IgD-negative memory B cell (primary cell): ENCODE measurements around the gene BTBD6. TPM values are rescaled to one million over a fixed set of nuclear protein-coding genes. Genes with fewer than 3 reads are reported as not detected.

ENCODE experiments used
- H3K27ac Mint-ChIP-seq, 3 donors: one replicate each; pipeline ENCODE4 v1.8.0; 2020 to 2022; ENCODE audit warnings: mild to moderate bottlenecking in 3 of 3, mixed read lengths in 3 of 3, moderate library complexity in 1 of 3
- H3K27me3 Mint-ChIP-seq: one replicate; pipeline ENCODE4 v1.8.0; 2021; ENCODE audit warnings: mixed read lengths
- H3K36me3 Mint-ChIP-seq: one replicate; pipeline ENCODE4 v1.8.0; 2020; ENCODE audit warnings: mild to moderate bottlenecking, mixed read lengths
- H3K4me1 Mint-ChIP-seq, 3 donors: one replicate each; pipeline ENCODE4 v1.8.0; 2020 to 2022; ENCODE audit warnings: mixed read lengths in 3 of 3, mild to moderate bottlenecking in 1 of 3
- H3K4me3 Mint-ChIP-seq, 4 donors: one replicate each; pipeline ENCODE4 v1.8.0; 2020 to 2022; ENCODE audit warnings: mild to moderate bottlenecking in 4 of 4, mixed read lengths in 4 of 4, moderate library complexity in 3 of 4
- H3K9me3 Mint-ChIP-seq, 3 donors: one replicate each; pipeline ENCODE4 v1.8.0; 2020 to 2021; ENCODE audit warnings: mixed read lengths in 3 of 3, mild to moderate bottlenecking in 1 of 3
- polyA plus RNA-seq: library from polyadenylated mRNA; unstranded; fragments of 300-500 nt; fragmentation: Illumina TruSeq; gene quantifications from one replicate; pipeline ENCODE4 v1.2.3, GENCODE V29; 2021

Gene BTBD6
- polyA plus RNA-seq = 2.3 TPM

- no peaks in the 10 kb centered on the region for H3K27me3 Mint-ChIP-seq
- H3K27ac Mint-ChIP-seq = peak within 1 kb of the TSS in 2 of 3 donors; percentile 64 to 78
- H3K4me1 Mint-ChIP-seq = peaks cover 10 to 19% (median 15%) of the 10 kb centered on the region in 3 donors
- no peaks in the 10 kb centered on the region for H3K9me3 Mint-ChIP-seq
- H3K4me3 Mint-ChIP-seq = peak within 1 kb of the TSS; percentile 80 to 94 (median 86)
- peaks cover 5% of the 10 kb centered on the region for H3K36me3 Mint-ChIP-seq
Measured at GRCh38 chr14:105248368-105249181, at the start of gene BTBD6. Gene BTBD6, plus strand, starts transcription at chr14:105248533. Its CDS starts 179 bp downstream, at chr14:105248712.

GRCh38 chr14:105198588-105198987 lies 49.7 kb upstream of the BTBD6 start:
- peaks cover 2% of the 10 kb centered on the region for H3K36me3 Mint-ChIP-seq
- H3K9me3 Mint-ChIP-seq = peaks cover 0 to 2% (median 0%) of the 10 kb centered on the region in 3 donors
- peaks cover 52% of the 10 kb centered on the region for H3K27me3 Mint-ChIP-seq
- peak overlapping the region in 1 of 3 donors; percentile 58 for H3K27ac Mint-ChIP-seq
- peak overlapping the region in 1 of 4 donors; percentile 35 for H3K4me3 Mint-ChIP-seq
- peaks cover 0 to 14% (median 11%) of the 10 kb centered on the region in 3 donors for H3K4me1 Mint-ChIP-seq

GRCh38 chr14:105199093-105199492 lies 49.2 kb upstream of the BTBD6 start:
- peaks cover 0 to 2% (median 0%) of the 10 kb centered on the region in 3 donors for H3K9me3 Mint-ChIP-seq
- H3K27ac Mint-ChIP-seq = peak overlapping the region in 1 of 3 donors; percentile 58
- H3K36me3 Mint-ChIP-seq = peaks cover 2% of the 10 kb centered on the region
- peaks cover 47% of the 10 kb centered on the region for H3K27me3 Mint-ChIP-seq
- peak overlapping the region in 2 of 4 donors; percentile 35 to 75 for H3K4me3 Mint-ChIP-seq
- H3K4me1 Mint-ChIP-seq = peaks cover 0 to 10% (median 9%) of the 10 kb centered on the region in 3 donors

GRCh38 chr14:105200074-105200473 lies 48.3 kb upstream of the BTBD6 start:
- Mint-ChIP-seq H3K27me3 (peaks cover 40% of the 10 kb centered on the region), H3K4me3 (no peak overlapping the region), H3K27ac (no peak overlapping the region)

GRCh38 chr14:105200641-105201040 lies 47.7 kb upstream of the BTBD6 start:
- H3K27me3 Mint-ChIP-seq = peaks cover 36% of the 10 kb centered on the region
- H3K9me3 Mint-ChIP-seq = peaks cover 0 to 2% (median 0%) of the 10 kb centered on the region in 3 donors
- no peak overlapping the region for H3K4me3 Mint-ChIP-seq
- H3K4me1 Mint-ChIP-seq = peaks cover 0 to 8% (median 6%) of the 10 kb centered on the region in 3 donors
- H3K27ac Mint-ChIP-seq = no peak overlapping the region
- H3K36me3 Mint-ChIP-seq = peaks cover 2% of the 10 kb centered on the region

More at GRCh38 chr14:105200074-105200473, 48.3 kb upstream of the BTBD6 start:
- H3K36me3 Mint-ChIP-seq = peaks cover 2% of the 10 kb centered on the region
- H3K4me1 Mint-ChIP-seq = peaks cover 0 to 8% (median 7%) of the 10 kb centered on the region in 3 donors
- H3K9me3 Mint-ChIP-seq = peaks cover 0 to 2% (median 0%) of the 10 kb centered on the region in 3 donors

- H3K4me1 Mint-ChIP-seq = peaks cover 0 to 8% (median 5%) of the 10 kb centered on the region in 3 donors
- H3K27ac Mint-ChIP-seq = no peak overlapping the region
- H3K4me3 Mint-ChIP-seq = no peak overlapping the region
- H3K27me3 Mint-ChIP-seq = peaks cover 31% of the 10 kb centered on the region
- H3K36me3 Mint-ChIP-seq = peaks cover 2% of the 10 kb centered on the region
- H3K9me3 Mint-ChIP-seq = peaks cover 0 to 2% (median 0%) of the 10 kb centered on the region in 3 donors
Measured at GRCh38 chr14:105201156-105201924, 47.0 kb upstream of the BTBD6 start.

GRCh38 chr14:105201925-105202513 lies 46.3 kb upstream of the BTBD6 start:
- peaks cover 0 to 8% (median 5%) of the 10 kb centered on the region in 3 donors for H3K4me1 Mint-ChIP-seq
- H3K27me3 Mint-ChIP-seq = peaks cover 31% of the 10 kb centered on the region
- no peak overlapping the region for H3K27ac Mint-ChIP-seq
- H3K36me3 Mint-ChIP-seq = peaks cover 2% of the 10 kb centered on the region
- peaks cover 0 to 2% (median 0%) of the 10 kb centered on the region in 3 donors for H3K9me3 Mint-ChIP-seq
- peak overlapping the region in 2 of 4 donors; percentile 28 to 72 for H3K4me3 Mint-ChIP-seq

GRCh38 chr14:105203057-105203531 lies 45.2 kb upstream of the BTBD6 start:
- H3K4me3 Mint-ChIP-seq = no peak overlapping the region
- peaks cover 0 to 2% (median 0%) of the 10 kb centered on the region in 3 donors for H3K9me3 Mint-ChIP-seq
- peaks cover 23% of the 10 kb centered on the region for H3K27me3 Mint-ChIP-seq
- H3K4me1 Mint-ChIP-seq = peaks cover 0 to 8% (median 5%) of the 10 kb centered on the region in 3 donors
- H3K27ac Mint-ChIP-seq = peak overlapping the region in 1 of 3 donors; percentile 67
- H3K36me3 Mint-ChIP-seq = peaks cover 2% of the 10 kb centered on the region

GRCh38 chr14:105203701-105204100 lies 44.6 kb upstream of the BTBD6 start:
- H3K4me1 Mint-ChIP-seq = peaks cover 0 to 8% (median 6%) of the 10 kb centered on the region in 3 donors
- H3K9me3 Mint-ChIP-seq = peaks cover 0 to 2% (median 0%) of the 10 kb centered on the region in 3 donors
- H3K27ac Mint-ChIP-seq = peak overlapping the region in 1 of 3 donors; percentile 37
- no peak overlapping the region for H3K4me3 Mint-ChIP-seq
- peaks cover 18% of the 10 kb centered on the region for H3K27me3 Mint-ChIP-seq
- peaks cover 2% of the 10 kb centered on the region for H3K36me3 Mint-ChIP-seq

- Mint-ChIP-seq H3K9me3 (peaks cover 0 to 2% (median 0%) of the 10 kb centered on the region in 3 donors), H3K4me1 (peaks cover 0 to 6% (median 6%) of the 10 kb centered on the region in 3 donors), H3K4me3 (no peak overlapping the region), H3K36me3 (no peaks in the 10 kb centered on the region), H3K27ac (peak overlapping the region in 1 of 3 donors; percentile 37), H3K27me3 (peaks cover 12% of the 10 kb centered on the region)
Measured at GRCh38 chr14:105204206-105204930, 44.0 kb upstream of the BTBD6 start.

- peaks cover 0 to 2% (median 0%) of the 10 kb centered on the region in 3 donors for H3K9me3 Mint-ChIP-seq
- H3K27me3 Mint-ChIP-seq = peaks cover 6% of the 10 kb centered on the region
- no peaks in the 10 kb centered on the region for H3K36me3 Mint-ChIP-seq
- no peak overlapping the region for H3K4me3 Mint-ChIP-seq
- peaks cover 0 to 6% (median 6%) of the 10 kb centered on the region in 3 donors for H3K4me1 Mint-ChIP-seq
- H3K27ac Mint-ChIP-seq = no peak overlapping the region
Measured at GRCh38 chr14:105204931-105205672, 43.2 kb upstream of the BTBD6 start.

- Mint-ChIP-seq H3K9me3 (no peaks in the 10 kb centered on the region), H3K4me3 (no peak overlapping the region), H3K27me3 (peaks cover 1% of the 10 kb centered on the region), H3K4me1 (peaks cover 0 to 6% (median 6%) of the 10 kb centered on the region in 3 donors), H3K36me3 (peaks cover 3% of the 10 kb centered on the region), H3K27ac (no peak overlapping the region)
Measured at GRCh38 chr14:105205673-105206208, 42.6 kb upstream of the BTBD6 start.

- H3K27ac Mint-ChIP-seq = no peak overlapping the region
- no peaks in the 10 kb centered on the region for H3K27me3 Mint-ChIP-seq
- no peaks in the 10 kb centered on the region for H3K9me3 Mint-ChIP-seq
- peak overlapping the region in 1 of 4 donors; percentile 9 for H3K4me3 Mint-ChIP-seq
- H3K4me1 Mint-ChIP-seq = peaks cover 0 to 3% (median 3%) of the 10 kb centered on the region in 3 donors
- peaks cover 3% of the 10 kb centered on the region for H3K36me3 Mint-ChIP-seq
Measured at GRCh38 chr14:105206873-105207272, 41.5 kb upstream of the BTBD6 start.
